HepG2 (cell line): ENCODE data around the gene F2RL3. TPM values are rescaled to one million over a fixed set of nuclear protein-coding genes. Genes with fewer than 3 reads are reported as not detected.

Source experiments
- ATAC-seq: fragments of 200-7000 bp; cut with Tn5 transposase; 3 replicates; pipeline ENCODE4 v1.9.1; 2020; ENCODE audit warnings: mild to moderate bottlenecking, moderate library complexity
- BruUV-seq: library from RNA; stranded (reverse); fragments of 400-500 nt; replicated peaks from 2 replicates; lab custom pipeline; 2021; lab: Mats Ljungman, UMichigan
- CTCF ChIA-PET: fragments of 300-600 bp; formaldehyde crosslinking; extraction: SDS; loops from one replicate; lab custom pipeline; 2021; ENCODE audit warnings: low total read pairs, inconsistent platforms, low intra/inter-chr PET ratio; lab: Yijun Ruan, JAX
- POLR2A ChIA-PET: fragments of 350-600 bp; sonication (Branson Sonifier 250); formaldehyde crosslinking; loops from one replicate; lab custom pipeline; 2020; ENCODE audit warnings: antibody characterized with exemption, inconsistent platforms; lab: Yijun Ruan, JAX
- DNase-seq: peaks from one replicate; pipeline ENCODE4 v3.0.0-alpha.2; 2015; ENCODE audit warnings: low spot score
- FAIRE-seq: peaks from 3 replicates; lab custom pipeline; 2011; peaks lifted over from hg19 to GRCh38; lab: Jason Lieb, UNC
- H2AFZ ChIP-seq: one replicate; pipeline ENCODE4 v1.6.1; 2011; ENCODE audit warnings: low read length, inconsistent platforms
- H3K27ac ChIP-seq: fragments of 300-600 bp; 3 replicates; pipeline ENCODE4 v1.8.0; 2011; ENCODE audit warnings: mixed run types, mild to moderate bottlenecking, mixed read lengths, low read length, inconsistent platforms; ENCODE audit not compliant: insufficient read depth; ENCODE audit errors: extremely low read length
- H3K27me3 ChIP-seq, 2 experiments: fragments of 200-600 bp in 1 of 2; 2 replicates in 1 of 2; 3 replicates in 1 of 2; pipeline versions ENCODE4 v1.6.0 to v1.8.0; 2011; ENCODE audit warnings: low read length in 2 of 2, mild to moderate bottlenecking in 2 of 2, moderate library complexity in 2 of 2, inconsistent platforms in 1 of 2; ENCODE audit not compliant: insufficient read depth in 2 of 2, control insufficient read depth in 1 of 2
- H3K36me3 ChIP-seq, 2 experiments: fragments of 200-600 bp in 1 of 2; replicated peaks in 1 of 2; 2 replicates in 1 of 2; 3 replicates in 1 of 2; pipeline versions ENCODE4 v1.5.1 to v1.8.0; 2011; ENCODE audit warnings: low read length in 2 of 2, inconsistent platforms in 1 of 2; ENCODE audit not compliant: insufficient read depth in 2 of 2, control insufficient read depth in 1 of 2
- H3K4me1 ChIP-seq: 2 replicates; pipeline ENCODE4 v1.5.1; 2012; ENCODE audit warnings: low read length, inconsistent platforms; ENCODE audit not compliant: insufficient read depth
- H3K4me2 ChIP-seq: 2 replicates; pipeline ENCODE4 v1.6.0; 2011; ENCODE audit warnings: low read depth, low read length, inconsistent platforms
- H3K4me3 ChIP-seq, 3 experiments: fragments of 200-600 bp in 1 of 3; sonication (generic), shearing (Covaris generic) in 1 of 3; replicated peaks in 1 of 3; 2 replicates each; pipeline ENCODE4 v1.5.1; 2011 to 2016; ENCODE audit warnings: low read length in 3 of 3, inconsistent platforms in 2 of 3, low read depth in 2 of 3, mild to moderate bottlenecking in 2 of 3, control low read depth in 1 of 3, mixed read lengths in 1 of 3; ENCODE audit not compliant: insufficient read depth in 1 of 3
- H3K79me2 ChIP-seq: one replicate; pipeline ENCODE4 v1.6.1; 2011; ENCODE audit warnings: low read length, inconsistent platforms; ENCODE audit not compliant: insufficient read depth
- H3K9ac ChIP-seq: 2 replicates; pipeline ENCODE4 v1.6.0; 2011; ENCODE audit warnings: mild to moderate bottlenecking, low read depth, low read length, inconsistent platforms; ENCODE audit not compliant: insufficient read depth
- H3K9me3 ChIP-seq: 2 replicates; pipeline ENCODE4 v1.5.1; 2012; ENCODE audit warnings: mild to moderate bottlenecking, low read length
- H4K20me1 ChIP-seq: 2 replicates; pipeline ENCODE4 v1.6.0; 2011; ENCODE audit warnings: inconsistent platforms, mild to moderate bottlenecking, low read length, moderate library complexity; ENCODE audit not compliant: insufficient read depth
- BATF2 ChIP-seq: sonication (generic); formaldehyde crosslinking; IDR thresholded peaks from 2 replicates; pipeline ENCODE4 v1.8.0; 2022; ENCODE audit warnings: mild to moderate bottlenecking, missing genetic modification reagents, moderate library complexity
- BCL6 ChIP-seq: IDR thresholded peaks from 2 replicates; pipeline ENCODE4 v1.6.1; 2016; ENCODE audit warnings: missing genetic modification reagents, missing compliant biosample characterization
- CHCHD3 ChIP-seq: sonication (generic); formaldehyde crosslinking; IDR thresholded peaks from 2 replicates; pipeline ENCODE4 v1.8.0; 2022; ENCODE audit warnings: mild to moderate bottlenecking, missing genetic modification reagents, moderate library complexity
- GATAD2A ChIP-seq: IDR thresholded peaks from 2 replicates; pipeline ENCODE4 v1.6.1; 2016
- HOXD1 ChIP-seq: sonication (generic); formaldehyde crosslinking; IDR thresholded peaks from 2 replicates; pipeline ENCODE4 v1.5.0; 2020; ENCODE audit warnings: missing genetic modification reagents
- MLX ChIP-seq: IDR thresholded peaks from 2 replicates; pipeline ENCODE4 v1.6.1; 2016
- MTA3 ChIP-seq: sonication (generic); formaldehyde crosslinking; IDR thresholded peaks from 2 replicates; pipeline ENCODE4 v1.4.0; 2020; ENCODE audit warnings: missing genetic modification reagents
- MXD3 ChIP-seq: IDR thresholded peaks from 2 replicates; pipeline ENCODE4 v1.6.1; 2016; ENCODE audit warnings: mild to moderate bottlenecking, missing biosample characterization, missing genetic modification reagents
- NCOR1 ChIP-seq: fragments of 200-600 bp; sonication (generic); IDR thresholded peaks from 2 replicates; pipeline ENCODE4 v1.7.0; 2017; ENCODE audit warnings: antibody characterized with exemption, low read length, borderline replicate concordance
- PCBP1 ChIP-seq: fragments of 200-400 bp; formaldehyde crosslinking; IDR thresholded peaks from 2 replicates; pipeline ENCODE4 v1.6.1; 2017; ENCODE audit warnings: mild to moderate bottlenecking, low read depth, low read length, borderline replicate concordance
- REXO4 ChIP-seq: sonication (generic); formaldehyde crosslinking; IDR thresholded peaks from 2 replicates; pipeline ENCODE4 v1.8.0; 2022; ENCODE audit warnings: missing genetic modification reagents, mild to moderate bottlenecking, borderline replicate concordance
- SMC3 ChIP-seq: IDR thresholded peaks from 2 replicates; pipeline ENCODE4 v1.6.1; 2011; ENCODE audit warnings: low read length, improper control_type of control experiment
- THAP8 ChIP-seq: sonication (generic); formaldehyde crosslinking; IDR thresholded peaks from 2 replicates; pipeline ENCODE4 v1.5.1; 2020; ENCODE audit warnings: missing genetic modification reagents, mild to moderate bottlenecking, borderline replicate concordance
- ZFP36L2 ChIP-seq: sonication (generic); formaldehyde crosslinking; IDR thresholded peaks from 2 replicates; pipeline ENCODE4 v1.4.0; 2020; ENCODE audit warnings: missing genetic modification reagents
- ZFP90 ChIP-seq: sonication (generic); formaldehyde crosslinking; IDR thresholded peaks from 2 replicates; pipeline ENCODE4 v1.8.0; 2022; ENCODE audit warnings: missing genetic modification reagents, mild to moderate bottlenecking, inconsistent platforms, borderline replicate concordance
- ZNF275 ChIP-seq: sonication (generic); formaldehyde crosslinking; IDR thresholded peaks from 2 replicates; pipeline ENCODE4 v1.8.0; 2022; ENCODE audit warnings: missing genetic modification reagents, mild to moderate bottlenecking, inconsistent platforms, borderline replicate concordance
- ZNF326 ChIP-seq: sonication (generic); formaldehyde crosslinking; IDR thresholded peaks from 2 replicates; pipeline ENCODE4 v1.4.0; 2020; ENCODE audit warnings: missing genetic modification reagents, borderline replicate concordance
- ZNF496 ChIP-seq: sonication (generic); formaldehyde crosslinking; IDR thresholded peaks from 2 replicates; pipeline ENCODE4 v1.8.1; 2023; ENCODE audit warnings: mild to moderate bottlenecking, moderate library complexity, missing genetic modification reagents; ENCODE audit not compliant: insufficient replicate concordance
- ZSCAN20 ChIP-seq: sonication (generic); formaldehyde crosslinking; IDR thresholded peaks from 2 replicates; pipeline ENCODE4 v1.4.0; 2020; ENCODE audit warnings: missing genetic modification reagents, mild to moderate bottlenecking, borderline replicate concordance
- WGBS: methylation state at CpG from one replicate; pipeline ENCODE4 v1.1.6; 2017; ENCODE audit warnings: low lambda C conversion rate; 5-methylcytosine and 5-hydroxymethylcytosine counted together
- in situ Hi-C: cut with HindIII; loops from 2 replicates; pipeline ENCODE4 v1.10.0; 2017; ENCODE audit warnings: low pct_unique_long_range_greater_than_20kb; ENCODE audit not compliant: extremely low pct_ligation_motif_present
- intact Hi-C: fragments of 100-400 bp; cut with micrococcal nuclease; formaldehyde crosslinking; loops from one replicate; pipeline ENCODE4 v1.10.0; 2022; ENCODE audit not compliant: unreplicated experiment
- polyA plus RNA-seq, 8 experiments: library from polyadenylated mRNA; depleted of rRNA in 3 of 8; stranded (reverse) in 7 of 8; unstranded in 1 of 8; fragments of >200 nt; fragmentation: Illumina TruSeq in 4 of 8; extraction: Trizol in 4 of 8; gene quantifications; 2 replicates each; pipeline versions ENCODE4 v1.2.1 to v1.2.3, GENCODE V29; 2011 to 2016; ENCODE audit warnings: low read depth in 4 of 8, missing spikeins in 1 of 8, mixed read lengths in 1 of 8; ENCODE audit not compliant: insufficient read depth in 1 of 8
- total RNA-seq, 5 experiments: library from RNA; depleted of rRNA; stranded (reverse); fragments of >200 nt; fragmentation: Illumina TruSeq; extraction: Trizol; gene quantifications; 2 replicates each; pipeline ENCODE4 v1.2.3, GENCODE V29; 2016; ENCODE audit warnings: low read depth in 1 of 5

Gene F2RL3
- total and polyA plus RNA-seq, 2 of the 13 experiments (the other 11 are each of a cell fraction or from before 2014, with no cell fraction given): not detected

- TF ChIP-seq REXO4 (CRISPR knock-in tag): no peak
- no peak for TF ChIP-seq ZFP90 (CRISPR knock-in tag)
- no peak for TF ChIP-seq THAP8 (CRISPR knock-in tag)
Measured at GRCh38 chr19:16915135-16915534, 26.3 kb downstream of the F2RL3 start (continued).

- DNase-seq (no peak), FAIRE-seq (no peak), ATAC-seq (no peak)
- intact Hi-C loops: no loop called here
- Histone ChIP-seq H3K4me1 (no peaks in the 10 kb centered on the region), H3K4me3 (no peak overlapping the region), H4K20me1 (no peaks in the 10 kb centered on the region), H3K9ac (no peak overlapping the region), H3K79me2 (no peaks in the 10 kb centered on the region), H3K27ac (no peak overlapping the region), H2AFZ (no peak overlapping the region), H3K4me2 (no peak overlapping the region), H3K9me3 (peaks cover 17% of the 10 kb centered on the region), H3K36me3 (no peaks in the 10 kb centered on the region), H3K27me3 (no peaks in the 10 kb centered on the region; a peak in 1 of 5 replicates)
- WGBS: 20% methylated on average over 3 of the region's 3 CpGs
- ChIA-PET CTCF (no interaction called here), POLR2A (no interaction called here)
- in situ Hi-C loops: no loop called here
- no TSS peak for BruUV-seq
- TF ChIP-seq NCOR1 (no peak), HOXD1 (CRISPR knock-in tag) (no peak), ZNF496 (CRISPR knock-in tag) (no peak), MTA3 (CRISPR knock-in tag) (no peak), SMC3 (no peak), ZSCAN20 (CRISPR knock-in tag) (no peak), BATF2 (no peak), ZNF326 (CRISPR knock-in tag) (no peak), GATAD2A (CRISPR knock-in tag) (no peak), MXD3 (CRISPR knock-in tag) (no peak), CHCHD3 (CRISPR knock-in tag) (no peak), ZNF275 (CRISPR knock-in tag) (no peak), PCBP1 (no peak), ZFP36L2 (CRISPR knock-in tag) (no peak), MLX (CRISPR knock-in tag) (no peak), BCL6 (CRISPR knock-in tag) (no peak)
Measured at GRCh38 chr19:16915734-16916133, 26.9 kb downstream of the F2RL3 start.
